Fibroblast of skin of back (primary cell): ENCODE measurements around the gene ZIC5.

ENCODE experiments used
- DNase-seq: peaks from one replicate; pipeline ENCODE4 v3.0.0-alpha.2; 2013

Gene ZIC5

DNA sequence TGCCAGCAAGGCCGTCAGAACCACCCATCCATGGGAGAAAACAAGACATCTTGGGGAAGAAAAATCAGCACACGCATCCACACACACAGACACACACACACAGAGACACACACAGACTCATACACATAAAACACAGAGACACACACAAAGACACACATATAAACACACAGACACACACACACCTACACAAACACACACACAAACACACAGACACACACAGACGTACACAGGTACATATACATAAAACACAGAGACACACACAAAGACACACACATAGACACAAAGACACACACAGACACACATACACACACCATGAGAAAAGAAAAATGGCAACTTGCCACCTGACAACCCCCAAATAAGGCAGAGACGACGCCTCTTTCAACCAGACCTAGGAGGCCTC, 40.6 kb downstream of the ZIC5 start:
- DNase-seq: no peak

DNA sequence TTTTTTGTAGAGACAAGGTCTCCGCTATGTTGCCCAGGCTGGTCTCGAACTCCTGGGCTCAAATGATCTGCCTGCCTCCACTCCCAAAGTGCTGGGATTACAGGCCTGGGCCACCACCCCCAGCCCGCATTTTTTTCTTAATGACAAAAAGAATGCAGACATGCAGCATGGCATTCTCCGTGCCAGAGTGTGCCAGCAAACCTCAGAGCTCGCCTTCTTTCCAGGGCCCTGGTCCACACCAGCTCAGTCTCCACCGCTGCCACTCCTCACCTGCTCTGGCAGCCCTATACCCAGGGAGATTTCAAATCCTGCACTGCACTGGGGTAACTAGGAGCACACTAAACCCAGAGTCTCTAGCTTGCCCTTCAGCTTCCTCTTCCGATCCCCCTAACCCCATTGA, 41.7 kb downstream of the ZIC5 start:
- no peak for DNase-seq

DNA sequence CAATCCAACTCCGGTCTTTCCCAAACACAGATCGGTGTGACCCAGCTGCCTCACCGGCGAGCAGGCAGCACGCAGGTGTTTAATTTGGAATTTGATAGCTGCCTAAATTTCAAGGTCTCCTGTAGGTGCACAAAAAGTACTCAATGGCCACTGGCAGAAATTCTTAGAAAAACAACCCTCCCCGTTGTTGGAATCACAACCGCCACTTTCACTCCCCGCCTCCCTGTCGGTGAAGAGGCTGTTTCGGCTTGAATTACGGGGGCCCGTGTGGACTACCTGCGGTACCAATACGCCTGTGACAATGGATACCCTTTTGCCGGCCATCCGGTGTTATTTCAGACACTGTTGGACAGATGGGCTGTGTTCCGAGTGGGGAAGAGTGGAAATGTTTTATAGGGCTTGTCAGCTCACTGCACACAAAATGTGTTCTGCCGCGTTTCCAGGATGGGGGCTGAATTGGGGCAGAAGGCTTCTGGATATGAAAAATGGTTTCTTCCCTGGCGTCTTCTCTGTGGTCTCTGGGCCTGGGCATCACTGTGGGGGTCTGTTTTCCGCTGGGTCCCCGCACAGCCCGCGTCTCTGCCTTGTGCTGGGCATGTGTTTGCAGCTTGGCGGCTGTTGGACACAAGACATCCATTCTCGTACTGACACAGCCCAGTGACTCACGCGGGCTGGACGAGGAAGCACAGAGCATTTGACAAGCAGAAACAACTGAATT, 45.4 kb downstream of the ZIC5 start:
- peak; percentile 44 for DNase-seq

DNA sequence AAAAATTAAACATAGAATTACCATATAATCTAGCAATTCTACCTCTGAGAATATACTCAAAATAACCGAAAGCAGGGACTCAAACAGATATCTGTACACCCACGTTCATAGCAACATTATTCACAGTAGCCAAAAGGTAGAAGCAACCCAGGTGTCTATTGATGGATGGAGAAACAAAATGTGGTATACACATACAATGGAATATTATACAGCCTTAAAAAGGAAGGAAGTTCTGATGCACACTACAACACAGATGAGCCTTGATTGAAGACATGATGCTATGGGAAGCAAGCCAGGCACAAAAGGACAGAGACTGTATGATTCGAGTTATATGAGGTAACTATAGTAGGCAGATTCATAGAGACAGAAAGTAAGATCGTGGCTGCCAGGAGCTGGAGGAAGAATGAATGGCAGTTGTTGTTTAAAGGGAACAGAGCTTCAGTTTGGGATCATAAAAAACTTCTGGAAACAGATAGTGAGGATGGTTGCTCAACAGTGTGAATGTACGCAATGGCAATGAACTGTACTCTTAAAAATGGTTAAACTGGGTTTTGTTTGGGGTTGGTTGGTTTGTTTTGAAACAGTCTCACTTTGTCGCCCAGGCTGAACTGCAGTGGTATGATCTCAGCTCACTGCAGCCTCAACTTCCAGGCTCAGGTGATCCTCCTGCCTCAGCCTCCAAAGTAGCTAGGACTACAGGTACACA, 47.5 kb downstream of the ZIC5 start:
- DNase-seq: no peak

DNA sequence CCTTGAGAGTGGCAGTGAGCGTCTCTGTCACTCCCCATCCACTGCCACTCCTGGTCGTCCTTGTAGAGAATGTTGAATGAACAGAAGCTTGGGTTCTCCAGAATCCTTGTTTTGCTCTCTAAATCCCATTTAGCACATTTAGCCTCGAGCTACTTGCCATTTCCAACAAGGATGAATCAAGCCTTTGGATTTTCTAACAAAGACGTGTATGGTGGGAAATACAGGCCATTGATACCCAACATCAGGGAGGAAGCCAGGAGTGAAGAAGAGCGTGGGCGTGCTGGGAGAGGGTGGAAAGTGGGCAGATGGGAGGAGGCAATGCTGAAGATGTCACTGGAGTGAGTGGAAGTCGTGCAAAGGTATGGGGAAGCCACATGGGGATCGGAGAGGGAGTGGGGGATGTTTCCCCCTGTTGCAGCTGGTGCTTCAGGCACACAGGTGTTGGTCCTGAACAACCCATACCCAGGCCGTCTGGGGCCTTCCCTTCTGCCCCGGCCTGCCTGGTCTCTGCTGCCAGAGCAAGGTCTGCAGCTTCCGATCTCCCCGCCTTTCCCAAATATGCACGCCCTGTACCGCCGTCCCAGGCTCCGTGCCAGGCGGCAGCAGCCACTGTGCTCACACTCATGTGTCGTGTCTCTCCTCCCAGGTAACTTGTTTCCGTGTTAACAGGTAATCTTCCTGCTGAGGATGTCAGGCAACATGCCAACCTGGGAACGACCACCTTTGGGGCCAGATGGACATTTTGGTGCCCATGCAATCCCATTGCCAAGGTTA, 48.7 kb downstream of the ZIC5 start:
- DNase-seq: no peak

DNA sequence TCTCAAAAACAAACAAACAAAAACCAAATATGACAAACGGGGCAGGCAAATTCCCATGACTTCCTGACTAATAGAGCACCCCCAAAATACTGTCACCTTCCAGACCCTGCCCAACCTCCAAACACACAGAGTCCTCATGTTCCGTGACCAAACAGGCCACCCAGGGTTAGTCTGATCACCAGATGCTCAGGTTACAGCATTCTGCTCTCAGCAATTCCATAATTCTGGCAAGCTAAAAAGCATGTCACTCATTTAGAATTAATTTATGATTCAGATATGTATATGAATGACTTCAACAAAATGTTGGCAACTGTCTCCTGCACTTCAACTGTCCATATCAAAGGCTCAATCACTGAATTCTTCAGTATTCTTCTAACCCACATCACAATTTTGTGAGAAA, 52.4 kb downstream of the ZIC5 start:
- no peak for DNase-seq

DNA sequence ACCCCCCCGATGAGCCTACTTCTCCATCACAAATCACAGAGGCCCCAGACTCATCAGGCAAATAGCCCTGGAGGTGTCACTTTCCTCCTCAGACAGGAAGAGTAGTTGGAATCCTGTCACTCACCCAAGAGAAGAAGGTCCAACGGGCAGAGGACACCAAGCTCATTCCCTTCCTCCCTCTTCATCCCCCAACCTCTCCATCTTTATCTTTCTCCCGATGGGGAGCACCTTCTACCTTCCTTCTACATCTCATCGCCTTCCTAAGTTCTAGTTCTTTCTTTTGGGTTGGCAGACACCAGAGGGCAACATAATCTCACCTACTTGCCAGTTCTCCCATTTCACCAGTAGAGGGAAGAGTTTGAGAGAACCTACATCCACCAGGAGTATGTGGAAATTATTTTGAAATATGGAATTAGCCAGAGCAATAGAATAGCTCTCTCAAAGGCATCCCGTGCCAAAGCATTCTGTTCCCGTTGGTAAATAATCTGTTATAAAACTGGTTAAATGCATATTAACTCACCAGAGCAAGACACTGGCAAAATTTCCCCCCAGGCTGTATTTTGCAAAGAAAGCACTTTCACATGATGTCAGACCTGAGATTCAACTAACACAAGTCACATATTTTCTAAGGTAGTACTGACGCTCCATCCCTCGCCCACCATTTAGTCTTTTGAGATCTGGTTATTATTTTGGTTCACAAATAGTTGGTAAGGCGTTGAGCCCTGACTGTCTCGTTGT, 55.0 kb downstream of the ZIC5 start:
- peak; percentile 67 for DNase-seq

DNA sequence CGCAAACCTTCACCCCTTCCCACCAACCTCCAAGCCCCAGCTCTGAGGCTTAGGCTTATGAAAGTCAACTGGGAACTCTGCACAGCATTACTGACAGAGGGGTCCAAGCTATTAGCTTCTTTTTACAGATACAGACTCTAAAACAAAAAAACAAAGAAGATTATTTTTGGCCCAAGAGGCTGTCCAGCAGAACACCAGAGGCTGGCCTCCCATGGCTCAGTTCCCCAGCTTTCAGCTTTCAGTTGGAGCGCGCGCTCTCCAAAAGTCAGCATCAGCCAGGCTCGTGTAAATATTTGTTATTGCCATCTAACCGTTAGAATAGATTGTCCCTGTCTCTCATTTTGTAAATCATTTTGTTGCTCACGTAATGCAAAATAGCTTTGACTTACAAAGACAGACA, 58.4 kb downstream of the ZIC5 start:
- no peak for DNase-seq
